Hepatocyte (in vitro differentiated cells): ENCODE measurements around the gene OGDHL. TPM values are rescaled to one million over a fixed set of nuclear protein-coding genes. Genes with fewer than 3 reads are reported as not detected.

Experiments used
- DNase-seq: peaks from one replicate; pipeline ENCODE4 v3.0.0-alpha.2; 2016; ENCODE audit warnings: low spot score
- H2AFZ ChIP-seq: fragments of 200-600 bp; sonication (generic); 2 replicates; pipeline ENCODE4 v1.6.0; 2016; ENCODE audit warnings: antibody characterized with exemption, mild to moderate bottlenecking
- H3K27ac ChIP-seq: fragments of 200-600 bp; sonication (generic); 2 replicates; pipeline ENCODE4 v1.5.1; 2016; ENCODE audit warnings: mild to moderate bottlenecking
- H3K27me3 ChIP-seq: fragments of 200-600 bp; sonication (generic); 2 replicates; pipeline ENCODE4 v1.6.1; 2016
- H3K36me3 ChIP-seq: fragments of 200-600 bp; sonication (generic); replicated peaks from 2 replicates; pipeline ENCODE4 v1.5.1; 2016; ENCODE audit warnings: low read depth; ENCODE audit not compliant: insufficient read depth
- H3K4me1 ChIP-seq: fragments of 200-600 bp; sonication (generic); 2 replicates; pipeline ENCODE4 v1.5.1; 2016; ENCODE audit warnings: mild to moderate bottlenecking, moderate library complexity; ENCODE audit not compliant: insufficient read depth
- H3K4me2 ChIP-seq: fragments of 200-600 bp; sonication (generic); 2 replicates; pipeline ENCODE4 v1.6.0; 2016
- H3K4me3 ChIP-seq: fragments of 200-600 bp; sonication (generic); 2 replicates; pipeline ENCODE4 v1.5.1; 2016; ENCODE audit warnings: mild to moderate bottlenecking
- H3K79me2 ChIP-seq: fragments of 200-600 bp; sonication (generic); 2 replicates; pipeline ENCODE4 v1.6.0; 2017; ENCODE audit warnings: mild to moderate bottlenecking
- H3K9me2 ChIP-seq: fragments of 200-600 bp; sonication (generic); replicated peaks from 2 replicates; pipeline ENCODE4 v1.6.0; 2017; ENCODE audit warnings: mild to moderate bottlenecking; ENCODE audit not compliant: insufficient read depth
- H3K9me3 ChIP-seq: fragments of 200-600 bp; sonication (generic); 2 replicates; pipeline ENCODE4 v1.5.1; 2016; ENCODE audit warnings: low read depth, mild to moderate bottlenecking
- H4K20me1 ChIP-seq: fragments of 200-600 bp; sonication (generic); 2 replicates; pipeline ENCODE4 v1.6.0; 2016; ENCODE audit warnings: mild to moderate bottlenecking; ENCODE audit not compliant: insufficient read depth, poor library complexity, severe bottlenecking
- CTCF ChIP-seq: fragments of 200-600 bp; sonication (generic); IDR thresholded peaks from 2 replicates; pipeline ENCODE4 v1.5.1; 2016; ENCODE audit warnings: antibody characterized with exemption, mild to moderate bottlenecking; ENCODE audit not compliant: poor library complexity
- EZH2 ChIP-seq: fragments of 200-600 bp; sonication (generic); IDR thresholded peaks from 2 replicates; pipeline ENCODE4 v1.6.1; 2016; ENCODE audit warnings: antibody characterized with exemption, mild to moderate bottlenecking, borderline replicate concordance
- EZH2phosphoT487 ChIP-seq: fragments of 200-600 bp; sonication (generic); IDR thresholded peaks from one replicate; pipeline ENCODE4 v1.6.1; 2018; ENCODE audit warnings: antibody characterized with exemption, mild to moderate bottlenecking, low read depth, moderate library complexity; ENCODE audit not compliant: unreplicated experiment, severe bottlenecking
- WGBS: methylation state at CpG from one replicate; pipeline ENCODE4 v1.1.6; 2016; ENCODE audit warnings: low lambda C conversion rate; ENCODE audit errors: missing lambda C conversion rate; 5-methylcytosine and 5-hydroxymethylcytosine counted together
- polyA plus RNA-seq: library from polyadenylated mRNA; unstranded; fragments of >200 nt; fragmentation: Nextera tagmentation; extraction: Ambion mirVana; gene quantifications from 2 replicates; pipeline ENCODE4 v1.2.1, GENCODE V29; 2016
- total RNA-seq: library from RNA; depleted of rRNA; stranded (reverse); fragments of >200 nt; gene quantifications from 2 replicates; pipeline ENCODE4 v1.2.3, GENCODE V29; 2014

The OGDHL gene
- total and polyA plus RNA-seq, 2 experiments from 2014 or later: 9.3 to 12.9 TPM

- no peak overlapping the region for H3K27ac ChIP-seq
- no peak for DNase-seq
- H3K4me1 ChIP-seq: no peaks in the 10 kb centered on the region
- H3K4me2 ChIP-seq: no peak overlapping the region
- no peaks in the 10 kb centered on the region for H3K79me2 ChIP-seq
- TF ChIP-seq EZH2 (no peak), EZH2phosphoT487 (no peak), CTCF (no peak)
- no peaks in the 10 kb centered on the region for H3K9me2 ChIP-seq
- H3K9me3 ChIP-seq: no peaks in the 10 kb centered on the region
- H2AFZ ChIP-seq: no peak overlapping the region
- H4K20me1 ChIP-seq: no peaks in the 10 kb centered on the region
- no peak overlapping the region for H3K4me3 ChIP-seq
- H3K27me3 ChIP-seq: no peaks in the 10 kb centered on the region
- WGBS: 75% methylated on average over 4 of the region's 5 CpGs
- H3K36me3 ChIP-seq: no peaks in the 10 kb centered on the region
These were observed 48.9 kb downstream of the OGDHL start for GRCh38 chr10:49713266-49713665.

- no peaks in the 10 kb centered on the region for H3K27me3 ChIP-seq
- no peak for TF ChIP-seq CTCF
- no peak for TF ChIP-seq EZH2phosphoT487
- no peak for TF ChIP-seq EZH2
- no peaks in the 10 kb centered on the region for H3K79me2 ChIP-seq
- DNase-seq: peak; percentile 52
- no peak overlapping the region for H3K4me2 ChIP-seq
- no peaks in the 10 kb centered on the region for H3K9me2 ChIP-seq
- H3K9me3 ChIP-seq: no peaks in the 10 kb centered on the region
- WGBS: 58% methylated on average over 8 of the region's 8 CpGs
- no peaks in the 10 kb centered on the region for H3K4me1 ChIP-seq
- peak overlapping the region; percentile 55 for H3K27ac ChIP-seq
- no peak overlapping the region for H3K4me3 ChIP-seq
- H3K36me3 ChIP-seq: no peaks in the 10 kb centered on the region
- no peak overlapping the region for H2AFZ ChIP-seq
- H4K20me1 ChIP-seq: no peaks in the 10 kb centered on the region
These were observed 50.6 kb downstream of the OGDHL start for GRCh38 chr10:49711481-49711880.

- no peak overlapping the region for H3K4me2 ChIP-seq
- 89% methylated on average over 6 of the region's 6 CpGs for WGBS
- no peak for DNase-seq
- H3K36me3 ChIP-seq: no peaks in the 10 kb centered on the region
- peak overlapping the region; percentile 57 for H3K27ac ChIP-seq
- H3K27me3 ChIP-seq: no peaks in the 10 kb centered on the region
- no peaks in the 10 kb centered on the region for H3K9me3 ChIP-seq
- no peak for TF ChIP-seq EZH2phosphoT487
- TF ChIP-seq EZH2: no peak
- no peak for TF ChIP-seq CTCF
- H3K79me2 ChIP-seq: no peaks in the 10 kb centered on the region
- no peaks in the 10 kb centered on the region for H4K20me1 ChIP-seq
- no peak overlapping the region for H2AFZ ChIP-seq
- H3K4me3 ChIP-seq: no peak overlapping the region
- H3K4me1 ChIP-seq: no peaks in the 10 kb centered on the region
- no peaks in the 10 kb centered on the region for H3K9me2 ChIP-seq
These were observed 51.2 kb downstream of the OGDHL start for GRCh38 chr10:49710966-49711365.

GRCh38 chr10:49709934-49710333 is 52.2 kb downstream of the OGDHL start:
- no peaks in the 10 kb centered on the region for H3K4me1 ChIP-seq
- no peaks in the 10 kb centered on the region for H3K36me3 ChIP-seq
- no peaks in the 10 kb centered on the region for H3K27me3 ChIP-seq
- H3K9me2 ChIP-seq: no peaks in the 10 kb centered on the region
- 77% methylated on average over 5 of the region's 5 CpGs for WGBS
- TF ChIP-seq EZH2phosphoT487: no peak
- TF ChIP-seq EZH2: no peak
- no peaks in the 10 kb centered on the region for H3K79me2 ChIP-seq
- no peak overlapping the region for H3K4me2 ChIP-seq
- H3K27ac ChIP-seq: no peak overlapping the region
- no peaks in the 10 kb centered on the region for H4K20me1 ChIP-seq
- DNase-seq: no peak
- H3K9me3 ChIP-seq: no peaks in the 10 kb centered on the region
- no peak overlapping the region for H2AFZ ChIP-seq
- no peak overlapping the region for H3K4me3 ChIP-seq
